Esophagus muscularis mucosa (tissue), 4 donors: ENCODE results near the gene LRRC47. TPM values are rescaled to one million over a fixed set of nuclear protein-coding genes. Genes with fewer than 3 reads are reported as not detected.

Source experiments
- DNase-seq: peaks from one replicate; pipeline ENCODE4 v3.0.0-alpha.2; 2017; ENCODE audit errors: extremely low spot score
- H3K27ac ChIP-seq, 4 donors: fragments of 200-600 bp; sonication (generic); replicated peaks in 1 of 4; 1 replicate in 3 of 4; 2 replicates in 1 of 4; pipeline ENCODE4 v1.5.1; 2016 to 2019; ENCODE audit warnings: mild to moderate bottlenecking in 1 of 4
- H3K27me3 ChIP-seq, 4 donors: fragments of 200-600 bp; sonication (generic); one replicate each; pipeline versions ENCODE4 v1.5.1 to v1.6.0; 2016 to 2019
- H3K36me3 ChIP-seq, 4 donors: fragments of 200-600 bp; sonication (generic); one replicate each; pipeline ENCODE4 v1.5.1; 2016 to 2019
- H3K4me1 ChIP-seq, 4 donors: fragments of 200-600 bp; sonication (generic); one replicate each; pipeline ENCODE4 v1.5.1; 2016 to 2019
- H3K4me3 ChIP-seq, 4 donors: fragments of 200-600 bp; sonication (generic); 1 replicate in 2 of 4; 2 replicates in 2 of 4; pipeline ENCODE4 v1.5.1; 2016 to 2019; ENCODE audit warnings: mild to moderate bottlenecking in 4 of 4, moderate library complexity in 1 of 4
- H3K9me3 ChIP-seq, 4 donors: fragments of 200-600 bp; sonication (generic); 1 replicate in 3 of 4; 2 replicates in 1 of 4; pipeline ENCODE4 v1.5.1; 2016 to 2019
- EP300 ChIP-seq: sonication (generic); formaldehyde crosslinking; IDR thresholded peaks from one replicate; pipeline ENCODE4 v1.6.1; 2017; ENCODE audit warnings: antibody characterized with exemption
- POLR2A ChIP-seq: fragments of 450-650 bp; IDR thresholded peaks from one replicate; pipeline ENCODE4 v1.6.1; 2017; ENCODE audit warnings: antibody characterized with exemption, moderate library complexity, mild to moderate bottlenecking, low read depth
- POLR2AphosphoS5 ChIP-seq, 2 donors: sonication (generic); formaldehyde crosslinking; IDR thresholded peaks; one replicate each; pipeline ENCODE4 v1.6.1; 2017; ENCODE audit warnings: antibody characterized with exemption in 2 of 2
- WGBS: methylation state at CpG from one replicate; pipeline ENCODE4 v1.1.5; 2018; 5-methylcytosine and 5-hydroxymethylcytosine counted together
- intact Hi-C: fragments of 100-400 bp; cut with DNase I; formaldehyde crosslinking; loops from one replicate; pipeline ENCODE4 v1.15.1; 2023
- total RNA-seq, 4 donors: library from RNA; depleted of rRNA; stranded (reverse); fragments of >200 nt; gene quantifications; one replicate each; pipeline versions ENCODE4 v1.1.0 to v1.2.1, GENCODE V29; 2016
- TF ChIP-seq, protein P1 (sequence below), 3 experiments: fragments of 200-600 bp in 2 of 3; fragments of 450-650 bp in 1 of 3; sonication (generic) in 2 of 3; IDR thresholded peaks; one replicate each; pipeline ENCODE4 v1.5.1; 2017 to 2019; ENCODE audit warnings: antibody characterized with exemption in 3 of 3, mild to moderate bottlenecking in 2 of 3, moderate library complexity in 1 of 3

The LRRC47 gene
- total RNA-seq, 4 donors from 2014 or later = 34.1 to 51.6 (median 44.1) TPM

GRCh38 chr1:3774276-3774945 lies 21.9 kb downstream of the LRRC47 start:
- Histone ChIP-seq H3K36me3 (peaks cover 6 to 19% (median 17%) of the 10 kb centered on the region in 4 donors), H3K9me3 (no peaks in the 10 kb centered on the region), H3K27me3 (no peaks in the 10 kb centered on the region), H3K4me1 (peaks cover 36 to 58% (median 53%) of the 10 kb centered on the region in 4 donors), H3K27ac (peak overlapping the region in 2 of 4 donors; percentile 79 to 89), H3K4me3 (no peak overlapping the region)
- 81% methylated on average over 11 of the region's 19 CpGs for WGBS
- intact Hi-C loops = no loop called here
- no peak for DNase-seq
- TF ChIP-seq, protein P1, sequence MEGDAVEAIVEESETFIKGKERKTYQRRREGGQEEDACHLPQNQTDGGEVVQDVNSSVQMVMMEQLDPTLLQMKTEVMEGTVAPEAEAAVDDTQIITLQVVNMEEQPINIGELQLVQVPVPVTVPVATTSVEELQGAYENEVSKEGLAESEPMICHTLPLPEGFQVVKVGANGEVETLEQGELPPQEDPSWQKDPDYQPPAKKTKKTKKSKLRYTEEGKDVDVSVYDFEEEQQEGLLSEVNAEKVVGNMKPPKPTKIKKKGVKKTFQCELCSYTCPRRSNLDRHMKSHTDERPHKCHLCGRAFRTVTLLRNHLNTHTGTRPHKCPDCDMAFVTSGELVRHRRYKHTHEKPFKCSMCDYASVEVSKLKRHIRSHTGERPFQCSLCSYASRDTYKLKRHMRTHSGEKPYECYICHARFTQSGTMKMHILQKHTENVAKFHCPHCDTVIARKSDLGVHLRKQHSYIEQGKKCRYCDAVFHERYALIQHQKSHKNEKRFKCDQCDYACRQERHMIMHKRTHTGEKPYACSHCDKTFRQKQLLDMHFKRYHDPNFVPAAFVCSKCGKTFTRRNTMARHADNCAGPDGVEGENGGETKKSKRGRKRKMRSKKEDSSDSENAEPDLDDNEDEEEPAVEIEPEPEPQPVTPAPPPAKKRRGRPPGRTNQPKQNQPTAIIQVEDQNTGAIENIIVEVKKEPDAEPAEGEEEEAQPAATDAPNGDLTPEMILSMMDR (IDR thresholded peaks at IDR 0.05) = no peak
- no peak for TF ChIP-seq POLR2A
- no peak for TF ChIP-seq POLR2AphosphoS5 (IDR thresholded peaks at IDR 0.05)
- no peak for TF ChIP-seq EP300

DNA sequence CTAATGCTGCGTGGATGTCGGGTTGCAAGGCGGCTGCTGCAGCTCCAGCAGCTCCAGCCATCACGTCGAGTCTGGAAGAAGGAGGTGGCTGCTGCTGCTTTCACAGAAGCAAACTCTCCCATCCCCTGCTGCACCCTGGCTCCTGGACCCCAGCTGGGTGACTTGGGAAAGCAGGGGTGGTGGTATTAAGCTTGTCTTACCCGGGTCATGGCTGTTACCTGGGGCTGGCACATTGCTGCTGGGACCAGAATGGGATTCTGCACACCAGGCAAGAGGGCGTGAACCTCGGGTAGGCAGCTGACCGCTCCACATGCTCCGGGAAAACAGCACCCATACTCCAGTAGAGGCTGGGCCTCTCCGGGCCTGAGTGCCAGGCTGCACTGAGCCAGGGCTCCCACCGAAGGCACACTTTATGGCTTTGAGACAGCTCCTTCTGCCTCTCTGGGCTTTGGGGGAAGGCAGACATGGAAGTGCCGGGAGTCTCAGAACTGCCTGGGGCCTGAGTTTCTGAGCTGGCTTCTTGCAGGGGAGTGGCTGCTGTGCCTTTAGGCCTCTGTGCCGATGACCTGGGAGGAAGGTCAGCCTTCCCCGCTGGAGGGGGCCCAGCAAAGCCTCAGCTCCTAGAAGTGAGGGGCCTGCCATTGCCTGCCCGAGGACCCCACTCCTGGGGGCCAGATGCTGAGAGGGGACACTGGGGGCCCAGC lies 22.6 kb downstream of the LRRC47 start:
- no peak for DNase-seq
- WGBS = 75% methylated on average over 9 of the region's 16 CpGs
- Histone ChIP-seq H3K9me3 (no peaks in the 10 kb centered on the region), H3K27ac (peak overlapping the region; percentile 77 to 91 (median 84)), H3K4me3 (peak overlapping the region in 3 of 4 donors; percentile 76 to 89 (median 77)), H3K4me1 (peaks cover 36 to 58% (median 53%) of the 10 kb centered on the region in 4 donors), H3K27me3 (no peaks in the 10 kb centered on the region), H3K36me3 (peaks cover 0 to 13% (median 10%) of the 10 kb centered on the region in 4 donors)
- TF ChIP-seq EP300 (no peak), POLR2A (no peak), POLR2AphosphoS5 (IDR thresholded peaks at IDR 0.05) (no peak)
- TF ChIP-seq, protein P1 (IDR thresholded peaks at IDR 0.05) = no peak
- intact Hi-C loops = no loop called here

DNA sequence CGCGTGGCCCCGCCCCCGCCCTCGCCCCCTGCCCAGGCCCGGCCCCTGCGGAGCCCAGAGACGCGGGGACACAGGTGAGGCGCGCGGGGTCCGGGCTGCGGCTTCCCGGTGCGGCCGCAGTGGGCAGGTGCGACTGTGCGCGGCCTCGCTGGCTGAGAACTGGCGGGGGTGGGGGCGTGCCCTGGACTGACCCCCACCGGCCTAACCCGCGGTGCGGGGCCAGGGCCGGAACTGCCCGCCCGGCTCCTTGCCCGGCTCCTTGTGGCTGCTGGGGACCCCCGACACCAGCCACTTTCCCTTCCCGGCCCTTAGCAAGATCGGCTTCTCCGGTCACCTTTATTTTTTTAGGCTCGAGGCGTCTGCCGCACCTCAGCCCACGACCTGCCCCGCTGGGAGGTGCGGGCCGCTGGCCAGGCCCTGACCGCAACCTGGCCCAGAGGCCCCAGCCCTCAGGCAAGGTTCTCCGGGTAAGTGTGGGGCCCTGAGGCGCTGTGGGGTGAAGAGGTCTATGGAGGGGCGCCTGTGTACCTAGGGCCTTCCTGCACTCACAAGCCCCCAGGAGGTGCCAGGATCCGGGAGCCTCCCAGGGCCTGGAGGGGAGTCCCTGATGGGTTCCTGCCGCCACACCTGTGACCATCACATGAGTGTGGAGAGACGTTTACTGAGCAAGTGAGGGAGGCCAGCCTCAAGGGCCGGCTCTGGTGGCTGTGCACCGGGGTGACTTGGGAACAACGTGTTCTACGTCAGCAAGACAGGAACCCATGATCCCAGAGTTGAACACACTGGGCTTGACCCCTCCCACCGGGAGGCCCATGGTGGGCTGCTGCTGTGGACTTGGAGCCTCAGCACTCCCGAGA lies 23.4 kb downstream of the LRRC47 start, which contains the start of gene SMIM1:
TSS of gene SMIM1 (plus strand) at position 35 of the 857 bp plus-strand sequence. CDS start 2,625 bp downstream, outside the sequence.
- TF ChIP-seq POLR2A (no peak), POLR2AphosphoS5 (IDR thresholded peaks at IDR 0.05) (no peak), EP300 (no peak)
- TF ChIP-seq, protein P1 (IDR thresholded peaks at IDR 0.05) = no peak
- no peaks in the 10 kb centered on the region for H3K27me3 ChIP-seq
- no peaks in the 10 kb centered on the region for H3K9me3 ChIP-seq
- peak within 1 kb of the TSS; percentile 77 to 91 (median 84) for H3K27ac ChIP-seq
- 20% methylated on average over 19 of the region's 55 CpGs for WGBS
- no peak for DNase-seq
- intact Hi-C loops = no loop called here
- H3K36me3 ChIP-seq = peaks cover 0 to 5% (median 4%) of the 10 kb centered on the region in 4 donors
- H3K4me1 ChIP-seq = peaks cover 36 to 58% (median 53%) of the 10 kb centered on the region in 4 donors
- peak within 1 kb of the TSS; percentile 66 to 89 (median 76) for H3K4me3 ChIP-seq

DNA sequence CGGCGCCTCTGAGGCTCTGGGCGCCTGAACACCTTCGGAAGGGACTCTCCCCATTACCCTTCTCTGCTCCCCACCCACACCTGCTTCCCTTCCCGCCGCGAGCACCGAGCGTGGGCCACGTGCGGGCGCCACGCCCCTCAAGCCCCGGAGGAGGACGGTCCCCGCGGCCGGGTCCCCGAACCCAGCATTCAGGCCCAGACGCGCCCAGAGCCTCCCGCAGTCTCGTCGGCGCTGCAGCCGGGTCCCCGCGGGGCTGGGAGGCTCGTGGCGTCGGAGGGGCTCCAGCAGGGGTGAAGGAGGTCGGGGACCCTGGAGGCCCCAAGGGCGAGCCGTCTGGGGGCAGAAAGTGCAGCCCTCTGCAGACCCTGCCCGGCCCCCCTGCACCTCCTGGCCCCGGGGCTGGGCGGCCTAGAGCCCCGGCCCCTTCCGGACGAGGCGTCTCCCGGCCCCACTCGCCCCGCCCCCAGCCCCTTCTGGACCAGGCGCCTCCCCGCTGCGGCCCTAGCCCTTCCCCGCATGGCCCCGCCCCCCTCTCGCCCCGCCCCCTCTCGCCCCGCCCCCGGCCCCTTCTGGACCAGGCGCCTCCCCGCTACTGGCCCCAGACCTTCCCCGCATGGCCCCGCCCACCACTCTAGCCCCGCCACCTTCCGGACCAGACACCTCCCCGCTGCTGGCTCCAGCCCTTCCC lies 24.1 kb downstream of the LRRC47 start:
- intact Hi-C loops = no loop called here
- Histone ChIP-seq H3K4me1 (peaks cover 36 to 58% (median 53%) of the 10 kb centered on the region in 4 donors), H3K4me3 (peak overlapping the region; percentile 66 to 89 (median 76)), H3K27ac (peak overlapping the region; percentile 77 to 91 (median 84)), H3K27me3 (peaks cover 0 to 3% (median 0%) of the 10 kb centered on the region in 4 donors), H3K36me3 (no peaks in the 10 kb centered on the region), H3K9me3 (no peaks in the 10 kb centered on the region)
- 0% methylated on average over 12 of the region's 61 CpGs for WGBS
- TF ChIP-seq POLR2AphosphoS5 (IDR thresholded peaks at IDR 0.05) = peak; percentile 23 to 74
- TF ChIP-seq POLR2A = peak; percentile 16
- no peak for TF ChIP-seq EP300
- TF ChIP-seq, protein P1 (IDR thresholded peaks at IDR 0.05) = no peak
- peak; percentile 98 for DNase-seq
